Fibroblast of skin of left biceps (primary cell): ENCODE data around the gene KRT76.

ENCODE experiments used
- DNase-seq, 2 experiments: peaks; one replicate each; pipeline ENCODE4 v3.0.0-alpha.2; 2013; ENCODE audit warnings: low read depth in 2 of 2

KRT76 gene

DNA sequence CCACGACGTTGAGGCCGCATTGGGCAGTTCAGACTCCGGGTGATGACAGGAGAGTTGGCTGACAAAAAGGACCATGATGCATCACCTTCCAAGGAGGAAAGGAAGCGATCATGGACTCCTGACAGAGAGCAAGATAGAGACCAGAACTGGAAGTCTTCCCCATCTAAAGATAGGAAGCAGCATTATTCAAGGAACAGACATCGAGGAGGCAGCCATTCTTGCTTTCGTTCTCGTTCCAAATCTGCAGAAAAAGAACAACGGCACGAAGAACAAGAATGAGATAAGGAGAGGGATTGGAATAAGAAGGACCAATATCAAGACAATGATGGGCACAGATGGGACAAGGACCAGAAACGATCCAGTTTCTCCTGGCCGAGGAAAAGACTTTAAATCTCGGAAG is 46.8 kb downstream of the KRT76 start:
- DNase-seq: no peak

DNA sequence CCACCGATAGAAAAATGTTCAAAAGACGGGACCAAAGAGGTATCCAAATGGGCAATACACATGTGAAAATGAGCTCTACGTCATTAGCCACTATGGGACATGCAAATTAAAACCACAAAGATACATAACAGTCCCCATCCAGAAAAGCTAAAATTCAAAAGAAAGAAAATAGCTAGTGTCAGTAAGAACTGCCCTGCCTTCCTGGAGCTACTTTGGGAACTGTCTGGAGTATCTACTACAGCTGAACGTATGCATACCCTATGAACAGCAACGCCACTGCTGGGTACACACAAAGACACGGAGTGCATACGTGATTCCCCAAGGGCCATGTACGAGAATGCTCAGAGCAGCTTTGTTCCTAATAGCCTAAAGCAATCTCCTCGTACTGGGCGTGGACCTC is 48.0 kb downstream of the KRT76 start:
- no peak for DNase-seq

DNA sequence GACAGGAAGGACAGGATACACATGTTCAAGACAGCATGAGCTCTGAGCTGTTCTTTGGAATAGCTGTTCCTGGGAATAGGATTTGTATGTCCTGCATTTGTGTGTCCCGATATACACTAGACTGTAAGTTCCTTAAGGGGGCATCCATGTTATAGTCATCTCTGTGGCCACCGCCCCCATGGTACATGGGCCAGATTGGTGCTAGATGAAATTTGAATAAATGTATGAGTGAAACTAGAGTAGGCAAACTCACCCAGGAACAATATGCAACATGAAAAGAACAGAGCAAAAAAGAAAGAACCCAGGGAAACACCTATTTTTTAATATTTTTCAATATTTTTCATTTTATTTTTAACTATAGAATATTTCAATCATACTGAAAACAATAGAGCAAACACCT is 48.8 kb downstream of the KRT76 start:
- DNase-seq: no peak

DNA sequence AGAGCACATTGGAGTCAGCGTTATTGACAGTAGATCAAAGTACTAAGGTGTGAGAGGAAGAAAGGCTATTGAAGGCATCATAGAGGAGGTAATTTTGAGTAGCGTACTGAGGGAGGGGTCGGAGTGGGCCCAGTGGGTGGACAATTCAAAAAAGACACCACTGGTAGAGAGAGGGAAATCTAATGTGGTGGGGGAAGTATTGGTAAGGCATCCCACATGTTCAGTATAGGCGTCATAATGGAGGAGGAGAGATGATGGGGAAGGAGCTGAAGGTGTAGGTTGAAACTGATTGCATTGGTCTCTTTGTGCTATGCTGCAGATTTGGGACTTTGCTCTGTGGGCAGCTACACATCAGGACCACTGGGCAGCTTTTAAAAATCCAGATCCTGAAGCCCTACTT is 50.1 kb downstream of the KRT76 start:
- DNase-seq: no peak

DNA sequence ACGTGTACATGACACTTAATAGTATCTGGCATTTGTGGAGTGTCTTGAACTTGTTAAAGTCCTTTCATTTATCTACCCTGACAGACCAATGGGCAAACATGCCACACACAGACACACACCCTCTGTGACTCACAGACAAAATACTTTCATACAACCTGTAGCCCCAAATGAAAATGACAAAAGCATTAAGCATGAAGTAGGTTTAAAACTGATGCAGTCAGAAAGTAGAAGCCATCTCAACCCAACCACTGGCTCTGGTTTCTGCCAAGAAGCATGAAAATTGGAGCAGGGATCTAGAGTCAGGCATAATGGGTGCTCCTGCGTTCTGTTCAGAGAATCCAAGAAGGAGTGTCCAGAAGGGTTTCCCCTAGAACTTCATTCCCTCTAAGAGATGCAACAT is 50.7 kb downstream of the KRT76 start:
- DNase-seq: no peak

DNA sequence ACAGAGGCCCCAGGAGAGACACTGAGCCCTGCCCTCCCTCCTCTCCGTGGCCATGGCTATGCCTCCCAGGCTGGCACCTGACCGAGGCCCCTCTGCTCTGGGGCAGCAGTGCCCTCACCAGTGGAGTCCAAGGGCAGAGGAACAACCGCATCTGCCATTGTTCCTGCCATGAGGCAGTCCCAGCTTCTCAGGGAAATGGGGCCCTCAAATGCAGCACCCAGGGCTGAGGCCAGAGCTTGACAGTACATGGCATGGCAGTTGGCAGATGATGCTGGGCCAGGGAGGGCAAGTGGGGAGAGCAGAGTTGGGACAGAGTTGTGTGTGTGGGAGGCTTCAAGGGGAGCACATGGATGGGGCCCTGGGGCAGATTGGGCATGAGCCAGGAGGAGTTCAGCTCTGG is 52.8 kb downstream of the KRT76 start:
- DNase-seq: no peak

DNA sequence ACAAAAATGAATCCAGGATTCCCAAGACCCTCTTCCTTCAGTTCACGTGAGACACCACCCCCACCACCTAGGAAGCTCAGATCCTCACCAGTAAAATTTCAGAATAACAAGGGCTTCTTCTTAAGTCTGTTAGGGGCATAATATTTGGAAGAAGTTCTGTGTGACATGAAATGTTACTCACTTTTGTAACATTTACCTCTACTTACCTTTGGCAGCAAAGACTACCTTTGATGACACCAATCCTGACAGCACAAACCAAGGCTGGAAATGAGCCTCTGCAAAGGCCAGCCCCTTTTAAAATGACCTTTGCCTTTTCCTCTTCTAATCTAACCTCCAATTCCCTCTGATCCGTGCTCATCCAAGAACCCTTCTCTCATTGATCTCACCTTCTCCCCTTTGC is 54.5 kb downstream of the KRT76 start:
- DNase-seq: no peak

DNA sequence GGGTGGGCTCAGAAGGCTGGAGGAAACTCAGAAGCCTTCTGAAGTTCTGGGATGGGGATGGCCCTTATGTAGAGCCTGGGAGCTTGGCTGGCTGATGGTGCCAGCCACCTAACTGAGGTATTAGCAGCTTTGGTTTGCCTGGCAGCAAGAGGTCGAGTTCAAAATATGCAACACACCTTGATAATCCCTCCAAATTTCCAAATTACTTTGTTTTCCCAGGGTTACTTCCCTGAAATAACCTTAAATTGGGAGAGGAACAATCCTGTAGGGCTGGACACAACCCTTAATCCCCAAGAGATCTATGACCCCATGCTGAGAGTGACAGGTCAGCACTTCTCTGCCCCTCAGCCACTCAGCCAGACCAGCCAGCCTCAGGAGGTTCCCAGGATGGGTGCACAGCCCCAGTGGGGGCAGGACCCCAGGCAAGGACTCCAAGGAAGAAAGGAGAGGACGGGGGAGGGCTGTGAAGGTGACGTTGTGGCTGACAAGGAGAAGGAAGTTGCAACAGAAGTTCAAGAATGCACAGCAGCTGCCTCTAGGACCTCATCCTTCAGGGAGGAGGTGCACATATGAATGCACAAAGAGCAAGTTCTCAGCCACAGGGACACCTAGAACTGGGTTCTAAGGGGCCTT is 55.2 kb downstream of the KRT76 start:
- DNase-seq: no peak

DNA sequence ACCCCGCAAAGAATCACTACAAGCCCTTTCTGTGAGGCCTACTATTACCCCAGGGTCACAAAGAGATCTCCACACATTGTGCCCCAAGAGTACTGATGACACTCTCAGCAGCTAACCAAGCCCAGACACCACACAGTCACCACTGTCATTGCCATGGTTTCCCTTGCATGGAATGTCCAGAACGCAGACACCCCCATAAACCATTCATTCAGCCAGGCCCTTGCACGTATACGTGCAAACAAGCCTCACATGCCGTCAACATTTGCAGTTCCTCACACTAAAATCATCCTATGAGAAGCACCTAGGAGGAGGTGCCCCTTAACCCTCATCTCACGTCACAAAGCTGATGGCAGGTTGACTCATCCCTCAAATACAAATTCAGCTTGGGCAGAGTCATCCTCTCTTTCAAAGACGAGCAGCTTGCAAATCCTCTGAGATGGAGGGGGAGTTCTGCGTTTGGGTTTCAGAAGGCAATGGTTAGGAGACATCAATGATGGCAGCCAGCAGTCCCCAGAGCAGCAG is 56.7 kb downstream of the KRT76 start:
- no peak for DNase-seq
